ENCODE results near the gene SLC41A3.
"Not testable (repeated sequence)": the region's sequence is repeated elsewhere in the genome, so short reads cannot be mapped to it uniquely, and the experiment has no call there.

Gene SLC41A3

DNA sequence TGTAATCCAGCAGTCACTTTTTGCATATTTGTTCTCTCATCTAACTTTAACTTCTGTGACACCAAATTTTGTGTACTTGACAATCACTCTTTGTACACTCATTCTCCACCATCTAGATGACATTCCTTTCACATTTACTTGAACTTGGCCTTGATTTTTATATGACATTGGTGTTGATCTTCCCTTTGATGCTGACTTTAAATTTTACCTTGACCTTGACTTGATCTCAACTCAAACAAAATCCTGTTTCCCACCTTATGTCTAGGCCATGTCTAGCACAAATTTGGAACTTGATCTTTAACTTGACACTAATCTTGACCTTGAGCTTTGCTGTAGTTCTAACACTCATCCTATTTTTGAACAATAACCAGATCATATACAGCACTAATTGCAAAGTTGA, 81.7 kb downstream of the SLC41A3 start:
- DNase-seq (ENCODE audit: low read depth) = no peak

GRCh38 chr3:125996751-125997150, 87.2 kb downstream of the SLC41A3 start:
- DNase-seq (ENCODE audit: low read depth) = not testable (repeated sequence)

DNA sequence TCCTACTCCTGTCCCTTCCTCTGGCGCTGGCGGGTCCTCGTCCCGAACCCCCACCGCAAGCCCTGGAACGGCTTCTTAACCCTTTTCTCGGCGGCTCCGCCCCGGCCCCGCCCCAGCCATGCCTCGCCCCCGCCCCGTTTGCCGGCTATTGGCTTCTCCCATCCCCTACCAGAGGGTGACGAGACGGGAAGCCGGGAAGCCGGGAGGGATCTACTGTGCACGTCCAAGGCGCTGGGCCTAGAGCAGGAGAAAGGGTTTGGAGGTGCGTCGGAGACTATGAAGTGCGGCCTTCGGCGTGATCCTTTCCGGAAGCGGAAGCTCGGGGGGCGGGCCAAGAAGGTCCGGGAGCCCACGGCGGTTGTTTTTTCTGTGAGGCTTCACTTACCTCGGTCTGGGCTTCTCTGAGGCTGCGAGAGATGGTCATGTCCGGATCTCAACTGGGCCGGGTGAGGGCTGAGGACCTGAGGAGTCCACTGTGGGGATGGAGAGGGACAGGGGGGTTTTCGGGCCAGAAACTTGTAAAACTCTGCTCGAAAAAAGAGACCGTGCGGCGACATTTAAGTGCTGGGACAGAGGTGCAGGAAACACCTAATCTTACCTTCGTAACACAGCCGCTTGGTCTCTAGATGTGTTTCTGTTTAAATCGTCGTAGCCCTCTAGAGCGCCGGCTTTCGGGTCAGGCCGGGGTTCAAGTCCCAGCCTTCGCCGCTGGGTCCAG, 93.5 kb downstream of the SLC41A3 start:
- DNase-seq (ENCODE audit: low read depth) = peak; percentile 30

GRCh38 chr3:125984951-125985350, 99.0 kb downstream of the SLC41A3 start:
- DNase-seq (ENCODE audit: low read depth) = not testable (repeated sequence)

DNA sequence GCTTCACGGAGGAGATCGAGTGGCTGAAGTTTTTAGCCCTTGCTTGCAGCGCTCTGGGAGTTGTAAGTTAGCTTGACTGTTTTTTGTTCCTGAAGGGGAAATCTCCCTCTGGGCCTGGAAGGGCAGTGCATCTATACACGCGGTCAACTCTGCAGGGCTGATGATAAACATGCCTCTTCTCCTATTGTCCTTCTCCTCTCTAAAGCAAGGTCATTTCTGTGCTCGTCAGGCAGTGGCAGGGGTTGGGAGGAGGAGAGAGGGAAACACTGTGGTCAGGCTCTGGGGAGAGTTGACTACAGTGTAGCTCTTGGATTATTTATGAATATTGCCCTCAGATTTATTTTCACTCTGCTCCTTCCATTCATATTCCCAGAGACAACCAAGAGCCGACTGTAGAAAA, 106.8 kb downstream of the SLC41A3 start:
- DNase-seq (ENCODE audit: low read depth) = not testable (repeated sequence)

DNA sequence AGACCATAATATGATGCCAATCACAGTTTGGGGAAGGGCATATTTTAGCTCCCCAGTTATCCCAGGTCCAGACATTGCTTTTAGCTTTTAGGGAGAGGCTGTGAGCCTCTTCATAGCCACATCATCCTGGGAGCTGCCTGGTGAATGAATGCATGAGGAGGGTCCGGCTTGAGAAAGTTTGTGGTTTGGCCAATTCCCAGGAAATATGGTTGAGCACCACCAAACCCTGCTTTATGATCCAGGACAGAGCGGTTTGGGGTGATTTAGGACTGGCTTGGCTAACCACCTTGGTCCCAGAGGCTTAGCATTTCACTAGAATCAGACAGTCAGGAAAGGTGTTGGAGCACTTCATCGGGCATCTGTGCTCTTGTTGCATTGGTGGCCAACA, 107.9 kb downstream of the SLC41A3 start:
- DNase-seq (ENCODE audit: low read depth) = not testable (repeated sequence)

DNA sequence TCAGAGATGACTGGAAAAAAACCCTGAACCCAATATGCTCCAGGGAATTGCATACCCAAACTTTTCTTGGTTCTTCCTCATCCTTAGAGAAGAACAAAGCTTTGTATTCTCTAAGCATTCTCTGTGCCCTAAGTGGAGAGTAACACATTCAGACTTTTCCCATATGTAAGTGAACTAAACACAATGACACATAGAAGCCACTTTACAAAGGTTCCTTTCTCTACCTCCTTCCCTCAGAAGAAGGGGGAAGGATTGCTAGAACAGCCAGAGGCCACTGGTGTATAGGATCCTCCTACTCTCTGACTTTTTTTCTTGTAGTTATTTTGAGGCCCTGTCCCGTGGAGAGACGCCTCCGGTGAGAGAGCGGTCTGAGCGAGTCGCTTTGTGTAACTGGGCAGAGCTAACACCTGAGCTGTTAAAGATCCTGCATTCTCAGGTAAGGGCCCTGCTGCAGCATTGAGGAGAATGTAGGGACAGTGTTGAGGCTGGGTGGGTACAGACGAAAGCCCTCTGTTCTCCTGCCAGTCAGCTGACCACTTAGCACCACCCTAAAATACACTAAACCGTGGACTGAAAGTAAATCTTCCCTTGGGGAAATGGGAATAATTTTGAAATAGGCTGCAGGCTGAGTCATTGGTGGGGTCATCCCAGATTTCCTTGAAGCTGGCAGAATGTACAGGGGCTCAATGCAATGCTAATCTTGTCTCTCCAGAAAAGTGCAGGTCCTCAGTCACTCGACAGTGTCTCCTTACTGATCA, 108.5 kb downstream of the SLC41A3 start:
- not testable (repeated sequence) for DNase-seq (ENCODE audit: low read depth)

DNA sequence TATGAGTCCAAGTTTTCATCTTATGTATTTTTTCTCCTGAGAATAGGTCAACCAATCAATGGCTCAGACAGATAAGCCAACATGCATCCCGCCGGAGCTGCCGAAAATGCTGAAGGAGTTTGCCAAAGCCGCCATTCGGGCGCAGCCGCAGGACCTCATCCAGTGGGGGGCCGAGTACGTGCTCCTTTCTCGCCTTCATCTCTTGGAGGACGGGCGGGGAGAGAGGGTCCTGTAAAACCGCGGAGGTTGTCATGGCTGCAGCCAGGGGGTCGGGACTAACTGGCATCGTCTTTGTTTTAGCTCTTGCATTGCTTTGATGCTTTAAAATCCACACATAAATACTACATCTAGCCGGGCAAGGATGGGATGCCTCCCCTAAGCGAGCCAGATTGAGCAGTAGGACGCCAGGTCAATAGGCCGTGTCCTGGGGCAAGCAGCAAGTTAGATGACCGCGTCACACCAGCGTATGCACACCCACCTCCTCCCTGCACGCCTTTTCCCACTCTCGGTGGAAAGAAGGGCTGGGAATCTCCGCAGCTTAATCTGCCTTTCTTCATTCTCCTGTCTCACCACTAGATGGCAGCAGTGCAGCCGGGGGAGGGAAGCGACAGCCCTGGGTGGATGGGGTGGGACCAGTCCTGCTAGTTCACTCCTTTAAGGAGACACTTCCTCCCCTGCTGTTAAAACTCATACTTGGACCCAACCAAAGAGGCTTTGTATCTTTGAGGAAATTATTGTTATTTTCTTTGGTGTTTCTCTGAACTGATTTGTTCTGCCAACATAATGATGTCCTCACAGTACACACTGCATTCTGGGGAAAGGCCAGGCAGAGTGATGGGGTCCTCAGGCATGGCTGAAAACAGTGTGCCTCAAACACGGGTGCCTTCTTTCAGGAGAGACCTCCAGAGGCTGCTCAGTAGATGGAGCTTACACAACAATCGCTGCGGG, 111.7 kb downstream of the SLC41A3 start:
- DNase-seq (ENCODE audit: low read depth) = not testable (repeated sequence)

DNA sequence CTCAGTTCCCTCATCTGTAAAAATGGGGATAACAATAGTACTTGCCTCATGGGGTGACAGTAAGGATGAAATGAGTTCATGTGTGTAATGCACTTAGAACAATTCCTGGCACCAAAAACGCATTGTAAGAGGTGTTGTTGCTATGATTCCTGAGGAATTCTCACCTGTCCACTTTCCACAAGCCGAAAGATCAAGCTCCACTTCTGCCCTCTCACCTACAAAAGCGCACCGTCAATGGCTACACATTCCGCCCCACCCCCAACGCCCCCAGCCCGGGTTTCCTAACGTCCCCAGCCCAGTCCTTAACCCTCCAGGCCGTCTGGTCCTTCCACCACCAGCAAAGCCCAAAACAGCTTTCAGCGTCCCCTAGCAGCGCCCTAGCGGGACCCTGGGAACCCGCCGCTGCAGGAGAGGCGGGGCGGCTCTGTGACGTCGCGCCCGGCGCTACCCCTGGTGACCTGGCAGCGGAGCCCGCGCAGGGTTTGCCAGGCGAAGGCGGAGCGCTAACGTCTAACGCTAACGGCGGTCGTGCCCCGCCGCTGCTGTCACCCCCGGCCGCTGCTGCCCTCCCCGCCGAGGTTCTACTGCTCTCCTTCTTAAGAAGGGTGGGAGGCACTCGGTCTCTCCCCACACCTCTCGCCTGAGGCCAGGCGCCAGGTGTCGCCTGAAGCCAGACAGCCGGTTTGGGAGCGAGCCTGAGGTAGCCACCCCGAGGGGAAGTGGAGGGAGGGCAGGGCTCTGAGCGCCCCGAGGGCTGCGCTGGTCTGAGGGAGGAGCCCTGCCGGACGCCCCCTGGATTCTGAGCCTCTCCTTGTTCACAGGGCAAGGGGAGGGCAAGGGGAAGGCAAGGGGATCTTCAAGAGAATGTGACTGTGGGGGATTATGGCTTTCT, 115.0 kb downstream of the SLC41A3 start, which contains the start of gene ROPN1B:
ROPN1B (plus strand) TSS at position 478 of the 892 bp plus-strand sequence. CDS start 2,877 bp downstream, outside the sequence.
- not testable (repeated sequence) for DNase-seq (ENCODE audit: low read depth)

DNA sequence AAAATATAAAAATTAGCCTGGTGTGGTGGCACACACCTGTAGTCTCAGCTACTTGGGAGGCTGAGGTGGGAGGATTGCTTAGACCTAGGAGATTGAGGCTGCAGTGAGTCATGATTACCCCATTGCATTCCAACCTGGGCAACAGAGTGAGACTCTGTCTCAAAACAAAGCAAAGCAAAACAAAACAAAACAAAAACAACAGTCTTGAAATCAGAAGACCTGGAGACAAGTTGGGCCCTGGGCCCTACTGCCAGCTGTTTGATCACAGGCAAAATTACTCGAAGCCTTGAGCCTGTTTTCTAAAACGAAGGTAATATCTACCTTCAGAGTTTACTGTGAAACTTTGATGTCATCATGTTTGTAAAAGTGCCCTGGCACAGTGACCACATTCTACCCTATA, 115.8 kb downstream of the SLC41A3 start:
- DNase-seq (ENCODE audit: low read depth) = not testable (repeated sequence)

- DNase-seq (ENCODE audit: low read depth) = no peak
Measured at GRCh38 chr3:125967156-125967555, 116.8 kb downstream of the SLC41A3 start.

- no peak for DNase-seq (ENCODE audit: low read depth)
Measured at GRCh38 chr3:125965505-125965904, 118.4 kb downstream of the SLC41A3 start.

- not testable (repeated sequence) for DNase-seq (ENCODE audit: low read depth)
Measured at GRCh38 chr3:125963834-125964233, 120.1 kb downstream of the SLC41A3 start.

DNA sequence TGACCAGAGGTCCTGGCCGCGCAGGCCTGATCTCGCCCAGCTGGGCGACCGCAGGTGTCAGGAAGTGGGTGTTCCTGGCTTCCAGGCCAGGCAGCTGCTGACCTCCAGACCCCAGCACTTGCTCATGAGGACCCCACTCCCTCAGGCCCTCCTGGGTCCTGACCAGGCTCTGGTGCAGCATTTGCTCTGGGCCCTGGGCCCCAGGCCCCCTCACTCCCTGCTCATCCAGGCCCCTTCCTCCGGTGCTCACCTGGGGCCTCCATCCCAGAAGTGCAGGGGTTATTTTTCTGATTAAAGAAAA, 122.7 kb downstream of the SLC41A3 start:
- no peak for DNase-seq (ENCODE audit: low read depth)

DNA sequence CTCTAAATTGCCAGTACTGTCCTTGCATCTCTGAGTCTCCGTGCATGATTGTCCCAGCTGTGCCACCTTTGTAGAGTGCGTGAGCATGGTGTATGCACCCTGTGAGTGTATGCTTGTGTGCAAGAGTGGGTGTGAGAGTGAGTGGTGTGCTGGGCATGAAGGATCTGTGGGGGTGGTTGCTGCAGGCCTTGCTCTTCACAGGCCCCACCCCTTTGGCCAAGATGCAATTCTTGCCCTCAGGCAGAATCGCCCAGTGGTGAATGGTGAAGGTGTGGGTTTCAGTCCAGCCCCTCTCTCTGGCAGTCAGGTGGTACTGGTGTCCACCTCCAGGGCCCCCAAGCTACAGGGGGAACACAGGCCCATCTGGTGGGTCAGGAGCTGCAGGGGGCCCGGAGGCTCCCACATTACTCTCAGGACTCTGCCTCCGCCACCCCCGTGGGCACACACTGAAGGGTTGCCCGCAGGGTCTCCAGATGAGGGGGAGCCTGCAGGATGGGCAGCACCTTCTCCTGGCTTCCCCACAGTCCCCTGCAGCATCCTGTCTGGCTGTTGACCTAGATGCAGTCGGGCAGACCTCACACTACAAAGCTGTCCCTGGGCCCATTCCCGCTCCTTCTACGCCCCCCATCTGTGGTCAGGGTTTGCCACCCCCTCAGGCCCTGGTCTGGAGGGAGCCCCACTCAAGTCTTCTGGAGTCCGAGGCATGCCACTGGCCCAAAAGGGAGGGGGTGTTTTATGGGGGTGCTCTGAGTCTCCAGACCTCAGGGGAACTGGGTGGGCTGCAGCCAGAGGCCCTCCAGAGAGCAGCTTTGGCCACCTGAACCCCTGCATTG, 123.3 kb downstream of the SLC41A3 start:
- no peak for DNase-seq (ENCODE audit: low read depth)

- no peak for DNase-seq (ENCODE audit: low read depth)
Measured at GRCh38 chr3:125960066-125960424, 123.9 kb downstream of the SLC41A3 start.

DNA sequence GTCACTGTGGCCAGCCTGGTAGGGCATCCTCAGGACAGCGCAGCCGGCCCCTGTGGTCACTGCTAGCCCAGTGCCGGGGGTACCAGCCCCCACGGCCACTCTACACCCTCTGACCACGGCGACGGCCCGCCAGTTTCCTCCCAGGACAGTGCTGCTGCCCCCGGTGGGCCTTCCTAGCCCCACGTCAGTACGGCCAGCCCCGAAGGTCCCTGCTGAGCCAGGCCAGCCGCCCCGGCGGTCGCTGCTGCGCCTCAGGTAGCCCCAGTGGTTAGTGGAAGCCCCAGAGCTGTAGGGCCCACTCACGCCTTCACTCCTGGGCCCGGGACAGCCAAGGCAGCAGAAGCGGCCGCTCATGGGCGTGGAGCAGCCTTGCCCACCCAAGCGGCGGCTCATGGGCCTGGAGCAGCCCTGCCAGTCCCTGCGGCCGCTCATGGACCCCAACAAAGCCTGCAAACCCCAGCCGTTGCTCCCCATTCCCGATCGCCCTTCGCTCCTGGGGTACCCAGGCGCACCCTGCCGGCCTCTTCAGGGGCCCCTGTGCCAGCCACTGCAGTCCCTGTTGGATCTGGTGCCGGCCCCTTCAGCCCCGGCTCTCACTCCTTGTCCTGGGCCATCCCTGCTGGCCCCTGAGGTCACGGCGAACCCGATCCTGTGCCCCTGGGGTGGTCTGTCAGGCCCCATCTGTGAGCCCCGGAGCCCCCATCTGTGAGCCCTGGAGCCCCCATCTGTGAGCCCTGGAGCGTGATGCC, 124.4 kb downstream of the SLC41A3 start:
- no peak for DNase-seq (ENCODE audit: low read depth)

DNA sequence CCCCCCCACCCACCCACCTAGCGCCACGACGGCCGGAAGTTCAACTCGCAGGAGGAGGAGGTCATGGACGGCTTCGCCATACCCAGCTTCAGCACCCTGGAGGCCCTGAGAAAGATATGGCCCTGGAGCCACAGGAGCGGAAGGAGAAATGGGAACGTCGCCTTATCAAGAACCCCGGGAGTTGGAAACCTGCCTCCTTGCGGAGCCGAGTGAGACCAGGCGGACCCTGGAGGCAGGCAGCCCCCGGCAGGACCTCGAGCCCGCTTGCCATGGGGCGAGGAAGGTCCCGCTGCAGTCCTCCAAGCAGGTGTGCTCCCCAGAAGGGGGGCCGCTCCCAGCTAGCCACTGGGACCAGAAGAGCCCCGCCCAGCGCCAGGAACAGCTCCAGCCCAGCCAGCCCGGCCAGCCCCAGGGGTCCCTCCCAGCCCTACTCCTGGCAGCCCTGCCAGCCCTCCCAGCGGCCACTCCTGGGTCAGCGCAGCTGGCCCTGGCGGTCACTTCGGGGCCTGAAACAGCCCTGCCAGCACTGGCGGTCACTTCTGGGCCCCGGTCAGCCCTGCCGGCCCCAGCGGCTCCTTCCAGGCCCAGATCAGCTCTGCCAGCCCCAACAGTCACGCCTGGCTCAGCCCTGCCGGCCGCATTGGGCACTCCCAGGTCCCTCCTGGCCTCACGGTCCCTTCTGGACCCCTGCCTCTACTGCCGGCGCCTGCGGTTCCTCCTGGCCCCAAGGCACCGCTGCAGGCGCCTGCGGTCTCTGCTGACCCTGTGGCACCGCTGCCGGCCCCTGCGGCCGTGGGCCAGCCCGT, 125.2 kb downstream of the SLC41A3 start:
- no peak for DNase-seq (ENCODE audit: low read depth)

All from T follicular helper cell (primary cell).